Thyroid gland (tissue), 4 donors: ENCODE results near the gene PPP1R13B. TPM values are rescaled to one million over a fixed set of nuclear protein-coding genes. Genes with fewer than 3 reads are reported as not detected.
"Not testable (repeated sequence)": the region's sequence is repeated elsewhere in the genome, so short reads cannot be mapped to it uniquely, and the experiment has no call there.

Experiments used
- DNase-seq, 2 donors: peaks; one replicate each; pipeline ENCODE4 v3.0.0-alpha.2; 2019
- H3K27ac ChIP-seq, 3 donors: fragments of 200-600 bp; sonication (generic); 1 replicate in 2 of 3; 2 replicates in 1 of 3; pipeline ENCODE4 v1.5.1; 2016 to 2019; ENCODE audit warnings: mild to moderate bottlenecking in 1 of 3, moderate library complexity in 1 of 3
- H3K27me3 ChIP-seq: fragments of 200-600 bp; sonication (generic); one replicate; pipeline ENCODE4 v1.5.1; 2019
- H3K36me3 ChIP-seq, 2 donors: fragments of 200-600 bp; sonication (generic); one replicate each; pipeline ENCODE4 v1.5.1; 2016 to 2019
- H3K4me1 ChIP-seq, 2 donors: fragments of 200-600 bp; sonication (generic); one replicate each; pipeline ENCODE4 v1.5.1; 2017 to 2019
- H3K4me3 ChIP-seq, 3 donors: fragments of 200-600 bp; sonication (generic); replicated peaks in 1 of 3; 1 replicate in 2 of 3; 2 replicates in 1 of 3; pipeline ENCODE4 v1.5.1; 2016; ENCODE audit warnings: mild to moderate bottlenecking in 1 of 3
- H3K9me3 ChIP-seq: fragments of 200-600 bp; sonication (generic); one replicate; pipeline ENCODE4 v1.5.1; 2017
- POLR2A ChIP-seq, 2 donors: fragments of 450-650 bp; IDR thresholded peaks; one replicate each; pipeline ENCODE4 v1.6.1; 2017; ENCODE audit warnings: antibody characterized with exemption in 2 of 2, mild to moderate bottlenecking in 2 of 2, moderate library complexity in 1 of 2
- WGBS, 2 donors: methylation state at CpG; one replicate each; pipeline ENCODE4 v1.1.5; 2017; 5-methylcytosine and 5-hydroxymethylcytosine counted together
- intact Hi-C: fragments of 100-400 bp; cut with DNase I; formaldehyde crosslinking; loops from one replicate; pipeline ENCODE4 v1.15.1; 2023
- total RNA-seq, 4 donors: library from RNA; depleted of rRNA; stranded (reverse); fragments of >200 nt; gene quantifications; one replicate each; pipeline ENCODE4 v1.2.3, GENCODE V29; 2016
- TF ChIP-seq, protein P1 (sequence below), 6 experiments: fragments of 200-600 bp in 3 of 6; fragments of 450-650 bp in 3 of 6; sonication (generic) in 3 of 6; IDR thresholded peaks; one replicate each; pipeline ENCODE4 v1.5.1; 2016 to 2019; ENCODE audit warnings: antibody characterized with exemption in 6 of 6, mild to moderate bottlenecking in 2 of 6, inconsistent platforms in 1 of 6, moderate library complexity in 1 of 6

PPP1R13B gene
- total RNA-seq, 4 donors from 2014 or later, result 77.0 to 131 (median 81.8) TPM

DNA sequence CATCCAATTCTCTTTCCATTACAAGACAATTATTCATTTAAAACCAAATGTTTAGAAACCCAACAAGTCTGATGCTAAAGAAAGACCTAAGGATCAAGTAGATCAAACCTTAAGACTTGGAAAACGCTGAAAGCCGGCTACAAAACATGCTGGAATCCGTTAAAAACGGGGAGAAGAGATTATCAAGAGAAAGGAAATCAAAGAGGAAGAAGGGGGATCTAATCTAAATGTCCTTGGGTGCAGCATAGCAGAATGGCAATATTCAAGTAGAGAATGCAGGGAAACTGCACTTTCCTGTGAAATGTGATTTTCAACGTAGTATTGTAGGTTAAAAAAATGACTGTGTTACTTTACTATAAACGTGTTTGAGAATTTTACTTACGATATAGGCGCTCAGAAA lies 1.3 kb downstream of the PPP1R13B start:
- peak overlapping the region; percentile 67 to 92 (median 88) for H3K27ac ChIP-seq
- no peaks in the 10 kb centered on the region for H3K9me3 ChIP-seq
- no peaks in the 10 kb centered on the region for H3K36me3 ChIP-seq
- TF ChIP-seq POLR2A (IDR thresholded peaks at IDR 0.05), result no peak
- TF ChIP-seq, protein P1, sequence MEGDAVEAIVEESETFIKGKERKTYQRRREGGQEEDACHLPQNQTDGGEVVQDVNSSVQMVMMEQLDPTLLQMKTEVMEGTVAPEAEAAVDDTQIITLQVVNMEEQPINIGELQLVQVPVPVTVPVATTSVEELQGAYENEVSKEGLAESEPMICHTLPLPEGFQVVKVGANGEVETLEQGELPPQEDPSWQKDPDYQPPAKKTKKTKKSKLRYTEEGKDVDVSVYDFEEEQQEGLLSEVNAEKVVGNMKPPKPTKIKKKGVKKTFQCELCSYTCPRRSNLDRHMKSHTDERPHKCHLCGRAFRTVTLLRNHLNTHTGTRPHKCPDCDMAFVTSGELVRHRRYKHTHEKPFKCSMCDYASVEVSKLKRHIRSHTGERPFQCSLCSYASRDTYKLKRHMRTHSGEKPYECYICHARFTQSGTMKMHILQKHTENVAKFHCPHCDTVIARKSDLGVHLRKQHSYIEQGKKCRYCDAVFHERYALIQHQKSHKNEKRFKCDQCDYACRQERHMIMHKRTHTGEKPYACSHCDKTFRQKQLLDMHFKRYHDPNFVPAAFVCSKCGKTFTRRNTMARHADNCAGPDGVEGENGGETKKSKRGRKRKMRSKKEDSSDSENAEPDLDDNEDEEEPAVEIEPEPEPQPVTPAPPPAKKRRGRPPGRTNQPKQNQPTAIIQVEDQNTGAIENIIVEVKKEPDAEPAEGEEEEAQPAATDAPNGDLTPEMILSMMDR (IDR thresholded peaks at IDR 0.05), result no peak
- peak overlapping the region; percentile 56 to 79 (median 63) for H3K4me3 ChIP-seq
- intact Hi-C loops, result no loop called here
- DNase-seq, result no peak
- 17 to 18% methylated on average over 8 of the region's 8 CpGs for WGBS, 2 donors
- H3K4me1 ChIP-seq, result peaks cover 25 to 38% of the 10 kb centered on the region in 2 donors
- no peaks in the 10 kb centered on the region for H3K27me3 ChIP-seq

DNA sequence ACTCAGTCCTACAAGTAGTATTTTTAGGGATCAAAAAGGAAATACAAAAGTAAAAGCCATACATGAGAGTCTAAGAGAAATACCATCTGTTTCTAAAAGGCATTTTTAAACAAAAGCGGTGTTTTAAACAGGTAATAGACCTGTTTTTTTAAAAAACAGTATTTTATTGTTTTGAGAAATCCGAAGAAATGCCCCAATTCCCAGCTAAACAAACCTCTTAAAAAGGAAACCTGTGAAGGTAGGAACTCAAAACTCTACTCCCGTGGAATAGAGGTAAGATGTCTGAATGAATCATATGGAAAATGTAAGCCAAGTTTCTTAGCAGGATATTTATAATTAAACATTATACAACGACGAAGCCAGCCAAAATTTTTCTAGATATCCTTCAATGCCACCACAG lies 2.0 kb downstream of the PPP1R13B start:
- H3K36me3 ChIP-seq, result no peaks in the 10 kb centered on the region
- peaks cover 32 to 45% of the 10 kb centered on the region in 2 donors for H3K4me1 ChIP-seq
- no peaks in the 10 kb centered on the region for H3K9me3 ChIP-seq
- no peak overlapping the region for H3K4me3 ChIP-seq
- H3K27ac ChIP-seq, result peak overlapping the region; percentile 16 to 92 (median 88)
- intact Hi-C loops, result no loop called here
- WGBS, 2 donors, result 52% methylated on average over 5 of the region's 5 CpGs
- no peaks in the 10 kb centered on the region for H3K27me3 ChIP-seq
- DNase-seq, result no peak
- TF ChIP-seq, protein P1 (IDR thresholded peaks at IDR 0.05), result no peak
- no peak for TF ChIP-seq POLR2A (IDR thresholded peaks at IDR 0.05)

DNA sequence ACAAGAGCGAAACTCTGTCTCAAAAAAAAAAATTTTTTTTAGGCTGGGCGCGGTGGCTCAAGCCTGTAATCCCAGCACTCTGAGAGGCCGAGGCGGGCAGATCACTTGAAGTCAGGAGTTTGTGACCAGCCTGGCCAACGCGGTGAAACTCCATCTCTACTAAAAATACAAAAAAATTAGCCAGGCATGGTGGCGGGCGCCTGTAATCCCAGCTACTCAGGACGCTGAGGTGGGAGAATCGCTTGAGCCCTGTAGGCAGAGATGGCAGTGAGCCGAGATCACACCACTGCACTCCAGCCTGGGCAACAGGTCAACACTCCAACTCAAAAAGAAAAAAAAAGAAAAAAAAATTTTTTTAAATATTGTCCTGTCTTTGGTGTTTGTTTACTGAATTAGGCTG lies 6.1 kb downstream of the PPP1R13B start:
- H3K36me3 ChIP-seq, H3K4me3 ChIP-seq, H3K9me3 ChIP-seq, intact Hi-C loops, H3K27me3 ChIP-seq: not testable (repeated sequence)
- H3K27ac ChIP-seq, result peak overlapping the region; percentile 87 to 92 (median 88)
- H3K4me1 ChIP-seq, result peaks cover 56 to 62% of the 10 kb centered on the region in 2 donors
- WGBS, 2 donors, result 30 to 50% methylated on average over 12 of the region's 12 CpGs
- TF ChIP-seq POLR2A (IDR thresholded peaks at IDR 0.05), result peak in 1 of 2 donors; percentile 27
- DNase-seq, result peak; percentile 92 to 94

DNA sequence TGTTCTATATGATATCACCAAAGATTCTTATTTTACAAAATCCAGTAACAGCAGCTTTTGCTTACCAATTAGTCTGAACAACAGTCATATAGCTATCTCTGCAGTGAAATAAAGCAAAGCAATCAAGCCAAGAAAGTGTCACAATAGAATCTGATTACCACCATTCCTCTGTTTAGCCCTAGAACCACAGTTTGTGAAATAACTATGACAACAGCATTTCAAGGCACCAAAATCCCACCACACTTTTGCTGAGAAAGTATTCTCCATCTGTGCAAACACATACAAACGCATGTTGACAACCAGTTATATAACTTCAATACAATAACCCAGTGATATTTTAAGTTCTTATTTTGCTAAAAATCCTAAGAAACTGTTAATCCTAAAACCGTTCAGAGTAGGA lies 7.4 kb downstream of the PPP1R13B start:
- no peak overlapping the region for H3K4me3 ChIP-seq
- TF ChIP-seq POLR2A (IDR thresholded peaks at IDR 0.05), result no peak
- TF ChIP-seq, protein P1 (IDR thresholded peaks at IDR 0.05), result no peak
- no peaks in the 10 kb centered on the region for H3K27me3 ChIP-seq
- H3K27ac ChIP-seq, result peak overlapping the region; percentile 84 to 88 (median 87)
- intact Hi-C loops, result no loop called here
- H3K9me3 ChIP-seq, result no peaks in the 10 kb centered on the region
- H3K4me1 ChIP-seq, result peaks cover 56 to 62% of the 10 kb centered on the region in 2 donors
- DNase-seq, result no peak
- WGBS, 2 donors, result 78 to 82% methylated on average over 2 of the region's 2 CpGs
- no peaks in the 10 kb centered on the region for H3K36me3 ChIP-seq

DNA sequence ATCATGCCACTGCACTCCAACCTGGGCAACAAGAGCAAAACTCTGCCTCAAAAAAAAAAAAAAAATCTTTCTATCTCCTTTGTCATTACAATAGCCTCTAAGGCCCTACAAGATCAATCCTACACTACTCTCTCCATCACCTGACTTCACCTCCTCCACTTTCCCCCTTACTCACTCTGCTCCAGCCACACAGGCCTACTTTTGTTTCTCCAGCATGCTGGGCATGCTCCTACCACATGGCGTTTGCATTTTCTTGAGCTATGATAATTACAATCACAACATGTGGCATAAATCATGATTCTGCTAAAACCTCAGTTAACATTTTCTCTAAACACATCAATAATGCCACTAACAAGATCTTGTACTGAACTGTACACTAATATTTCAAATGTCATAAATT lies 7.8 kb downstream of the PPP1R13B start:
- Histone ChIP-seq H3K4me1 (peaks cover 54 to 62% of the 10 kb centered on the region in 2 donors), H3K4me3 (no peak overlapping the region), H3K27me3 (no peaks in the 10 kb centered on the region), H3K9me3 (no peaks in the 10 kb centered on the region), H3K36me3 (no peaks in the 10 kb centered on the region), H3K27ac (peak overlapping the region; percentile 84 to 88 (median 87))
- intact Hi-C loops, result no loop called here
- TF ChIP-seq, protein P1 (IDR thresholded peaks at IDR 0.05), result no peak
- TF ChIP-seq POLR2A (IDR thresholded peaks at IDR 0.05), result no peak
- DNase-seq, result no peak
- 81 to 85% methylated on average over 1 of the region's 1 CpG for WGBS, 2 donors
